GM12878 (cell line): ENCODE results near the gene RSPRY1. TPM values are rescaled to one million over a fixed set of nuclear protein-coding genes. Genes with fewer than 3 reads are reported as not detected.

Experiments
- ATAC-seq: fragments of 200-7000 bp; cut with Tn5 transposase; 3 replicates; pipeline ENCODE4 v1.9.1; 2020; ENCODE audit warnings: mild to moderate bottlenecking, moderate library complexity
- BruUV-seq: library from RNA; stranded (reverse); fragments of 400-500 nt; replicated peaks from 2 replicates; lab custom pipeline; 2021; lab: Mats Ljungman, UMichigan
- CTCF ChIA-PET: fragments of 300-600 bp; sonication (Branson Sonifier 250); formaldehyde crosslinking; extraction: SDS; loops from one replicate; lab custom pipeline; 2021; ENCODE audit warnings: inconsistent platforms; lab: Yijun Ruan, JAX
- POLR2A ChIA-PET: fragments of 350-600 bp; formaldehyde crosslinking; extraction: SDS; loops from one replicate; lab custom pipeline; 2021; ENCODE audit warnings: inconsistent platforms; lab: Charles Lee
- RAD21 ChIA-PET: fragments of 300-600 bp; sonication (Branson Sonifier 250); formaldehyde crosslinking; loops from one replicate; lab custom pipeline; 2023; ENCODE audit warnings: antibody characterized with exemption; ENCODE audit not compliant: unreplicated experiment; lab: Charles Lee
- SMC1A ChIA-PET: fragments of 300-600 bp; sonication (Branson Sonifier 250); formaldehyde crosslinking; loops from one replicate; lab custom pipeline; 2023; ENCODE audit not compliant: unreplicated experiment, uncharacterized antibody; lab: Charles Lee
- DNase-seq: peaks from one replicate; pipeline ENCODE4 v3.0.0-alpha.2; 2011; ENCODE audit warnings: low read depth, low spot score
- FAIRE-seq: peaks from 3 replicates; lab custom pipeline; 2011; peaks lifted over from hg19 to GRCh38; lab: Jason Lieb, UNC
- H2AFZ ChIP-seq: 2 replicates; pipeline ENCODE4 v1.6.0; 2011; ENCODE audit warnings: low read depth, low read length, control low read depth; ENCODE audit not compliant: control insufficient read depth
- H3K27ac ChIP-seq: 2 replicates; pipeline ENCODE4 v1.5.1; 2011; ENCODE audit warnings: control low read depth; ENCODE audit not compliant: control insufficient read depth, insufficient read depth
- H3K27me3 ChIP-seq, 2 experiments: replicated peaks in 1 of 2; 2 replicates each; pipeline versions ENCODE4 v1.6.0 to v1.6.1; 2011; ENCODE audit warnings: low read length in 1 of 2; ENCODE audit not compliant: control insufficient read depth in 2 of 2, insufficient read depth in 2 of 2
- H3K36me3 ChIP-seq, 2 experiments: 2 replicates each; pipeline ENCODE4 v1.5.1; 2011; ENCODE audit warnings: low read length in 1 of 2; ENCODE audit not compliant: control insufficient read depth in 2 of 2, insufficient read depth in 2 of 2
- H3K4me1 ChIP-seq: 2 replicates; pipeline ENCODE4 v1.6.1; 2011; ENCODE audit warnings: mild to moderate bottlenecking, low read length, moderate library complexity, mixed read lengths; ENCODE audit not compliant: control insufficient read depth, insufficient read depth
- H3K4me2 ChIP-seq: 2 replicates; pipeline ENCODE4 v1.6.0; 2011; ENCODE audit warnings: control low read depth; ENCODE audit not compliant: control insufficient read depth, insufficient read depth
- H3K4me3 ChIP-seq: fragments of 200-600 bp; sonication (generic); 2 replicates; pipeline ENCODE4 v1.5.1; 2016
- H3K79me2 ChIP-seq: 2 replicates; pipeline ENCODE4 v1.6.0; 2011; ENCODE audit warnings: low read length; ENCODE audit not compliant: control insufficient read depth, insufficient read depth
- H3K9ac ChIP-seq: 2 replicates; pipeline ENCODE4 v1.8.0; 2011; ENCODE audit warnings: low read length, control low read depth, mixed read lengths; ENCODE audit not compliant: control insufficient read depth, insufficient read depth
- H3K9me3 ChIP-seq: replicated peaks from 3 replicates; pipeline ENCODE4 v1.5.1; 2011; ENCODE audit warnings: mild to moderate bottlenecking, low read length; ENCODE audit not compliant: control insufficient read depth, insufficient read depth
- H4K20me1 ChIP-seq: 2 replicates; pipeline ENCODE4 v1.6.0; 2011; ENCODE audit not compliant: control insufficient read depth, insufficient read depth
- CEBPB ChIP-seq, 2 experiments: fragments of 150-350 bp in 1 of 2; IDR thresholded peaks; 2 replicates each; pipeline ENCODE4 v1.6.1; 2012 to 2014; ENCODE audit warnings: low read depth in 2 of 2, low read length in 2 of 2, borderline replicate concordance in 1 of 2, inconsistent platforms in 1 of 2
- E2F8 ChIP-seq: fragments of 450-650 bp; IDR thresholded peaks from 2 replicates; pipeline ENCODE4 v1.6.1; 2018; ENCODE audit warnings: mild to moderate bottlenecking, low read depth, moderate library complexity; ENCODE audit not compliant: partially characterized antibody
- HDAC6 ChIP-seq: fragments of 200-600 bp; sonication (generic); IDR thresholded peaks from one replicate; pipeline ENCODE4 v1.8.0; 2017; ENCODE audit warnings: antibody characterized with exemption; ENCODE audit not compliant: unreplicated experiment
- IRF3 ChIP-seq: fragments of 450-650 bp; IDR thresholded peaks from 2 replicates; pipeline ENCODE4 v1.6.1; 2014; ENCODE audit warnings: mild to moderate bottlenecking
- NFYA ChIP-seq: IDR thresholded peaks from 2 replicates; pipeline ENCODE4 v1.6.1; 2011; ENCODE audit warnings: low read depth, mild to moderate bottlenecking, low read length, improper control_type of control experiment, borderline replicate concordance
- NR2F1 ChIP-seq: fragments of 450-650 bp; conservative IDR thresholded peaks from 2 replicates; pipeline ENCODE4 v1.6.1; 2017; ENCODE audit warnings: mild to moderate bottlenecking
- PKNOX1 ChIP-seq: fragments of 450-650 bp; IDR thresholded peaks from 2 replicates; pipeline ENCODE4 v1.6.1; 2016; ENCODE audit warnings: mild to moderate bottlenecking
- RAD51 ChIP-seq: fragments of 450-650 bp; IDR thresholded peaks from 2 replicates; pipeline ENCODE4 v1.6.1; 2016; ENCODE audit warnings: moderate library complexity, mild to moderate bottlenecking, inconsistent platforms
- TARDBP ChIP-seq: IDR thresholded peaks from 2 replicates; pipeline ENCODE4 v1.6.1; 2016; ENCODE audit warnings: borderline replicate concordance
- USF2 ChIP-seq: IDR thresholded peaks from 2 replicates; pipeline ENCODE4 v1.6.1; 2011; ENCODE audit warnings: low read depth, low read length, improper control_type of control experiment, borderline replicate concordance
- ZSCAN29 ChIP-seq: fragments of 450-650 bp; IDR thresholded peaks from 2 replicates; pipeline ENCODE4 v1.6.1; 2017; ENCODE audit warnings: mild to moderate bottlenecking, moderate library complexity
- WGBS: methylation state at CpG from one replicate; pipeline ENCODE4 v1.1.6; 2016; ENCODE audit warnings: low lambda C conversion rate; ENCODE audit not compliant: insufficient replicate concordance, insufficient coverage; ENCODE audit errors: missing lambda C conversion rate; 5-methylcytosine and 5-hydroxymethylcytosine counted together
- in situ Hi-C: fragments of 300-500 bp; cut with MboI; formaldehyde crosslinking; loops from 9 replicates; pipeline ENCODE4 v1.14.3; 2018; ENCODE audit warnings: mixed read lengths
- intact Hi-C: fragments of 100-400 bp; cut with micrococcal nuclease; formaldehyde crosslinking; loops from one replicate; pipeline ENCODE4 v1.14.2; 2022; ENCODE audit not compliant: unreplicated experiment
- polyA plus RNA-seq, 11 experiments: library from polyadenylated mRNA; depleted of rRNA in 4 of 11; unstranded in 6 of 11; stranded (reverse) in 5 of 11; fragments of >200 nt; fragmentation: Nextera tagmentation in 4 of 11; fragmentation: Illumina TruSeq in 1 of 11; extraction: Ambion mirVana in 4 of 11; extraction: Trizol in 1 of 11; gene quantifications; 1 replicate in 1 of 11; 2 replicates in 10 of 11; pipeline versions ENCODE4 v1.2.1 to v1.2.3, GENCODE V29; 2011 to 2016; ENCODE audit warnings: inconsistent platforms in 2 of 11, missing spikeins in 2 of 11, low read depth in 1 of 11
- total RNA-seq, 4 experiments: library from RNA; depleted of rRNA in 3 of 4; stranded (reverse); fragments of >200 nt in 3 of 4; fragmentation: Illumina TruSeq in 1 of 4; extraction: Trizol in 1 of 4; gene quantifications; 2 replicates each; pipeline versions ENCODE4 v1.2.1 to v1.2.3, GENCODE V29; 2013 to 2021

Gene RSPRY1
- total and polyA plus RNA-seq, 10 of the 15 experiments (the other 5 are each of a cell fraction or from before 2014, with no cell fraction given): 18.5 to 57.0 (median 41.2) TPM

GRCh38 chr16:57252148-57252721 lies 66.1 kb downstream of the RSPRY1 start:
- ChIA-PET SMC1A (no interaction called here), CTCF (no interaction called here), RAD21 (no interaction called here), POLR2A (interaction anchor here (0.6 kb wide), 1 partner anchor 41 kb away, joined by 3 read pairs; no protein-coding TSS in a partner anchor)
- TF ChIP-seq HDAC6 (no peak), CEBPB (IDR thresholded peaks at IDR 0.05; ENCODE audit: borderline replicate concordance in 1 of 2, low read depth in 2 of 2, low read length in 2 of 2) (no peak), USF2 (no peak), TARDBP (no peak), PKNOX1 (no peak), E2F8 (no peak), NFYA (no peak), NR2F1 (no peak), IRF3 (no peak), RAD51 (no peak), ZSCAN29 (no peak)
- in situ Hi-C loops (no loop called here), intact Hi-C loops (no loop called here)
- no peak overlapping the region for H3K27ac ChIP-seq
- no peaks in the 10 kb centered on the region for H4K20me1 ChIP-seq
- no peaks in the 10 kb centered on the region for H3K4me1 ChIP-seq
- H3K4me2 ChIP-seq: no peak overlapping the region
- no peak for ATAC-seq
- no peak for DNase-seq
- H3K9ac ChIP-seq: no peak overlapping the region
- no peak overlapping the region for H2AFZ ChIP-seq
- H3K9me3 ChIP-seq: no peaks in the 10 kb centered on the region; the same call in 2 of the 3 replicates
- H3K79me2 ChIP-seq: no peaks in the 10 kb centered on the region
- no peak overlapping the region for H3K4me3 ChIP-seq
- H3K36me3 ChIP-seq: peaks cover 2 to 13% of the 10 kb centered on the region in 2 experiments
- BruUV-seq: no TSS peak
- H3K27me3 ChIP-seq: no peaks in the 10 kb centered on the region
- 91% methylated on average over 6 of the region's 6 CpGs for WGBS
- no peak for FAIRE-seq
